ENCODE data around the gene DENND2A.
A peak's percentile ranks its signal among the peaks of the same experiment; 100 is the strongest.
"Not testable (repeated sequence)": the region's sequence is repeated elsewhere in the genome, so short reads cannot be mapped to it uniquely, and the experiment has no call there.

DENND2A gene

GRCh38 chr7:140646931-140647647, 6.5 kb upstream of the DENND2A start:
- DNase-seq, result peak; percentile 68

GRCh38 chr7:140645166-140645900, 4.7 kb upstream of the DENND2A start:
- no peak for DNase-seq

GRCh38 chr7:140644761-140645160, 4.1 kb upstream of the DENND2A start:
- not testable (repeated sequence) for DNase-seq

GRCh38 chr7:140643416-140643815, 2.8 kb upstream of the DENND2A start:
- DNase-seq, result no peak

GRCh38 chr7:140641524-140642195, 1.0 kb upstream of the DENND2A start:
- DNase-seq, result no peak

GRCh38 chr7:140640060-140640637, 464 bp downstream of the DENND2A start:
- DNase-seq, result no peak

GRCh38 chr7:140639366-140640053, 1.1 kb downstream of the DENND2A start:
- no peak for DNase-seq

- no peak for DNase-seq
Observed at GRCh38 chr7:140638173-140638791, 2.3 kb downstream of the DENND2A start.

- no peak for DNase-seq
Observed at GRCh38 chr7:140637400-140637799, 3.2 kb downstream of the DENND2A start.

GRCh38 chr7:140635816-140636215, 4.8 kb downstream of the DENND2A start:
- DNase-seq, result no peak

GRCh38 chr7:140635345-140635744, 5.3 kb downstream of the DENND2A start:
- DNase-seq, result no peak

GRCh38 chr7:140631602-140632001, 9.0 kb downstream of the DENND2A start:
- DNase-seq, result no peak

GRCh38 chr7:140631021-140631420, 9.6 kb downstream of the DENND2A start:
- DNase-seq, result no peak

- DNase-seq, result peak; percentile 93
Observed at GRCh38 chr7:140625908-140626868, 14.4 kb downstream of the DENND2A start.

GRCh38 chr7:140625192-140625558, 15.4 kb downstream of the DENND2A start:
- DNase-seq, result not testable (repeated sequence)

GRCh38 chr7:140624392-140625191, 16.0 kb downstream of the DENND2A start:
- DNase-seq, result no peak

- DNase-seq, result no peak
Observed at GRCh38 chr7:140623980-140624379, 16.6 kb downstream of the DENND2A start.

- DNase-seq, result no peak
Observed at GRCh38 chr7:140621401-140622021, 19.1 kb downstream of the DENND2A start.

- not testable (repeated sequence) for DNase-seq
Observed at GRCh38 chr7:140619915-140620510, 20.6 kb downstream of the DENND2A start.
